Hepatocyte (in vitro differentiated cells): ENCODE results near the gene STK32A. TPM values are rescaled to one million over a fixed set of nuclear protein-coding genes. Genes with fewer than 3 reads are reported as not detected.

Experiments
- DNase-seq: peaks from one replicate; pipeline ENCODE4 v3.0.0-alpha.2; 2016; ENCODE audit warnings: low spot score
- H2AFZ ChIP-seq: fragments of 200-600 bp; sonication (generic); 2 replicates; pipeline ENCODE4 v1.6.0; 2016; ENCODE audit warnings: antibody characterized with exemption, mild to moderate bottlenecking
- H3K27ac ChIP-seq: fragments of 200-600 bp; sonication (generic); 2 replicates; pipeline ENCODE4 v1.5.1; 2016; ENCODE audit warnings: mild to moderate bottlenecking
- H3K27me3 ChIP-seq: fragments of 200-600 bp; sonication (generic); 2 replicates; pipeline ENCODE4 v1.6.1; 2016
- H3K36me3 ChIP-seq: fragments of 200-600 bp; sonication (generic); replicated peaks from 2 replicates; pipeline ENCODE4 v1.5.1; 2016; ENCODE audit warnings: low read depth; ENCODE audit not compliant: insufficient read depth
- H3K4me1 ChIP-seq: fragments of 200-600 bp; sonication (generic); 2 replicates; pipeline ENCODE4 v1.5.1; 2016; ENCODE audit warnings: mild to moderate bottlenecking, moderate library complexity; ENCODE audit not compliant: insufficient read depth
- H3K4me2 ChIP-seq: fragments of 200-600 bp; sonication (generic); 2 replicates; pipeline ENCODE4 v1.6.0; 2016
- H3K4me3 ChIP-seq: fragments of 200-600 bp; sonication (generic); 2 replicates; pipeline ENCODE4 v1.5.1; 2016; ENCODE audit warnings: mild to moderate bottlenecking
- H3K79me2 ChIP-seq: fragments of 200-600 bp; sonication (generic); 2 replicates; pipeline ENCODE4 v1.6.0; 2017; ENCODE audit warnings: mild to moderate bottlenecking
- H3K9me2 ChIP-seq: fragments of 200-600 bp; sonication (generic); replicated peaks from 2 replicates; pipeline ENCODE4 v1.6.0; 2017; ENCODE audit warnings: mild to moderate bottlenecking; ENCODE audit not compliant: insufficient read depth
- H3K9me3 ChIP-seq: fragments of 200-600 bp; sonication (generic); 2 replicates; pipeline ENCODE4 v1.5.1; 2016; ENCODE audit warnings: low read depth, mild to moderate bottlenecking
- H4K20me1 ChIP-seq: fragments of 200-600 bp; sonication (generic); 2 replicates; pipeline ENCODE4 v1.6.0; 2016; ENCODE audit warnings: mild to moderate bottlenecking; ENCODE audit not compliant: insufficient read depth, poor library complexity, severe bottlenecking
- EZH2 ChIP-seq: fragments of 200-600 bp; sonication (generic); IDR thresholded peaks from 2 replicates; pipeline ENCODE4 v1.6.1; 2016; ENCODE audit warnings: antibody characterized with exemption, mild to moderate bottlenecking, borderline replicate concordance
- EZH2phosphoT487 ChIP-seq: fragments of 200-600 bp; sonication (generic); IDR thresholded peaks from one replicate; pipeline ENCODE4 v1.6.1; 2018; ENCODE audit warnings: antibody characterized with exemption, mild to moderate bottlenecking, low read depth, moderate library complexity; ENCODE audit not compliant: unreplicated experiment, severe bottlenecking
- WGBS: methylation state at CpG from one replicate; pipeline ENCODE4 v1.1.6; 2016; ENCODE audit warnings: low lambda C conversion rate; ENCODE audit errors: missing lambda C conversion rate; 5-methylcytosine and 5-hydroxymethylcytosine counted together
- polyA plus RNA-seq: library from polyadenylated mRNA; unstranded; fragments of >200 nt; fragmentation: Nextera tagmentation; extraction: Ambion mirVana; gene quantifications from 2 replicates; pipeline ENCODE4 v1.2.1, GENCODE V29; 2016
- total RNA-seq: library from RNA; depleted of rRNA; stranded (reverse); fragments of >200 nt; gene quantifications from 2 replicates; pipeline ENCODE4 v1.2.3, GENCODE V29; 2014
- TF ChIP-seq, protein P1 (sequence below): fragments of 200-600 bp; sonication (generic); IDR thresholded peaks from 2 replicates; pipeline ENCODE4 v1.5.1; 2016; ENCODE audit warnings: antibody characterized with exemption, mild to moderate bottlenecking; ENCODE audit not compliant: poor library complexity

The STK32A gene
- total and polyA plus RNA-seq, 2 experiments from 2014 or later, result 2.3 to 2.6 TPM

DNA sequence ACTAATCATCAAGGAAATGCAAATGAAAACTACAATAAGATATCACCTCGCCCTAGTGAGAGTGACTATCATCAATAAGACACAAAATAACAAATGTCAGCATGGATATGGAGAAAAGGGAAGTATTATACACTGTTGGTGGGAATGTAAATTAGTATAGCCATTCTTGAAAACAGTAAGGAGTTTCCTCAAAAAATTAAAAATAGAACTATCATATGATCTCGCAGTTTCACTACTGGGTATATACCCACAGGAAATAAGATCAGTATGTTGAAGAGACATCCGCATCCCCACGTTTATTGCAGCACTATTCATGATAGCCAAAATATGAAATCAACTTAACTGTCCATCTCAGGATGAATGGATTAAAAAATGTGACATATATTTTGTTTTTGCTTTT, 31.6 kb upstream of the STK32A start:
- H3K27me3 ChIP-seq, result no peaks in the 10 kb centered on the region
- no peaks in the 10 kb centered on the region for H3K9me3 ChIP-seq
- H3K79me2 ChIP-seq, result no peaks in the 10 kb centered on the region
- no peak overlapping the region for H2AFZ ChIP-seq
- no peak overlapping the region for H3K4me2 ChIP-seq
- no peaks in the 10 kb centered on the region for H3K4me1 ChIP-seq
- no peak overlapping the region for H3K27ac ChIP-seq
- H3K9me2 ChIP-seq, result no peaks in the 10 kb centered on the region
- no peak overlapping the region for H3K4me3 ChIP-seq
- DNase-seq, result no peak
- TF ChIP-seq, protein P1, sequence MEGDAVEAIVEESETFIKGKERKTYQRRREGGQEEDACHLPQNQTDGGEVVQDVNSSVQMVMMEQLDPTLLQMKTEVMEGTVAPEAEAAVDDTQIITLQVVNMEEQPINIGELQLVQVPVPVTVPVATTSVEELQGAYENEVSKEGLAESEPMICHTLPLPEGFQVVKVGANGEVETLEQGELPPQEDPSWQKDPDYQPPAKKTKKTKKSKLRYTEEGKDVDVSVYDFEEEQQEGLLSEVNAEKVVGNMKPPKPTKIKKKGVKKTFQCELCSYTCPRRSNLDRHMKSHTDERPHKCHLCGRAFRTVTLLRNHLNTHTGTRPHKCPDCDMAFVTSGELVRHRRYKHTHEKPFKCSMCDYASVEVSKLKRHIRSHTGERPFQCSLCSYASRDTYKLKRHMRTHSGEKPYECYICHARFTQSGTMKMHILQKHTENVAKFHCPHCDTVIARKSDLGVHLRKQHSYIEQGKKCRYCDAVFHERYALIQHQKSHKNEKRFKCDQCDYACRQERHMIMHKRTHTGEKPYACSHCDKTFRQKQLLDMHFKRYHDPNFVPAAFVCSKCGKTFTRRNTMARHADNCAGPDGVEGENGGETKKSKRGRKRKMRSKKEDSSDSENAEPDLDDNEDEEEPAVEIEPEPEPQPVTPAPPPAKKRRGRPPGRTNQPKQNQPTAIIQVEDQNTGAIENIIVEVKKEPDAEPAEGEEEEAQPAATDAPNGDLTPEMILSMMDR, result no peak
- TF ChIP-seq EZH2phosphoT487, result no peak
- no peak for TF ChIP-seq EZH2
- no peaks in the 10 kb centered on the region for H3K36me3 ChIP-seq
- no peaks in the 10 kb centered on the region for H4K20me1 ChIP-seq
- WGBS, result 91% methylated on average over 4 of the region's 4 CpGs

DNA sequence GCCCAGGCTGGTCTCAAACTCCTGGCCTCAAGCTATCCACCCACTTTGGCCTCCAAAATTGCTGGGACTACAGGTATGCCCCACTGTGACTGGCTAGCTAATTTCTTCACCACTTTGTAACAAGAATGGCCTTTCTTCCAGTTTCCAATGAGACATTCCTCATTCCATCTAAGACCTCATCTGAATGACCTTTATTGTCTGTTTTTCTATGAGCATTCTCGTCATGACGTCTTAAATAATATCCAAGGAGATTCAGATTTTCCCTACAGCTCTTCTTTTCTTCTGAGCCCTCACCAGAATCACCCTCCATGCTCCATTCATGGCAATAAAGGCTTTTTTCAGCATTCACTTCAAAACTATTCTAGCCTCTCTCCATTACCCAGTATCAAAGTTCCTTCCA, 30.2 kb upstream of the STK32A start:
- H3K9me3 ChIP-seq, result no peaks in the 10 kb centered on the region
- no peaks in the 10 kb centered on the region for H3K36me3 ChIP-seq
- H4K20me1 ChIP-seq, result no peaks in the 10 kb centered on the region
- 82% methylated on average over 2 of the region's 2 CpGs for WGBS
- H3K27me3 ChIP-seq, result no peaks in the 10 kb centered on the region
- H3K4me1 ChIP-seq, result no peaks in the 10 kb centered on the region
- H3K4me2 ChIP-seq, result no peak overlapping the region
- TF ChIP-seq EZH2phosphoT487, result no peak
- TF ChIP-seq EZH2, result no peak
- TF ChIP-seq, protein P1, result no peak
- H3K79me2 ChIP-seq, result no peaks in the 10 kb centered on the region
- no peak overlapping the region for H3K4me3 ChIP-seq
- no peak for DNase-seq
- no peak overlapping the region for H3K27ac ChIP-seq
- H2AFZ ChIP-seq, result no peak overlapping the region
- no peaks in the 10 kb centered on the region for H3K9me2 ChIP-seq

GRCh38 chr5:147208134-147208533, 26.7 kb upstream of the STK32A start:
- H3K79me2 ChIP-seq, result no peaks in the 10 kb centered on the region
- no peak overlapping the region for H2AFZ ChIP-seq
- H3K27me3 ChIP-seq, result no peaks in the 10 kb centered on the region
- no peaks in the 10 kb centered on the region for H3K9me2 ChIP-seq
- H3K27ac ChIP-seq, result no peak overlapping the region
- H3K4me3 ChIP-seq, result no peak overlapping the region
- no peak for DNase-seq
- WGBS, result 96% methylated on average over 1 of the region's 1 CpG
- no peaks in the 10 kb centered on the region for H3K4me1 ChIP-seq
- no peaks in the 10 kb centered on the region for H3K36me3 ChIP-seq
- no peak overlapping the region for H3K4me2 ChIP-seq
- TF ChIP-seq EZH2 (no peak), EZH2phosphoT487 (no peak)
- TF ChIP-seq, protein P1, result no peak
- H4K20me1 ChIP-seq, result no peaks in the 10 kb centered on the region
- no peaks in the 10 kb centered on the region for H3K9me3 ChIP-seq
